Testis (tissue), 3 donors: ENCODE data around the gene AKAP3. TPM values are rescaled to one million over a fixed set of nuclear protein-coding genes. Genes with fewer than 3 reads are reported as not detected.

Experiments
- DNase-seq: peaks from one replicate; pipeline ENCODE4 v3.0.0-alpha.2; 2019
- H3K27ac ChIP-seq, 2 donors: fragments of 200-600 bp; sonication (generic); one replicate each; pipeline ENCODE4 v1.5.1; 2019
- H3K27me3 ChIP-seq: fragments of 200-600 bp; sonication (generic); one replicate; pipeline ENCODE4 v1.5.1; 2019
- H3K36me3 ChIP-seq: fragments of 200-600 bp; sonication (generic); one replicate; pipeline ENCODE4 v1.5.1; 2017; ENCODE audit warnings: low read depth; ENCODE audit errors: missing control alignments
- H3K4me1 ChIP-seq: fragments of 200-600 bp; sonication (generic); one replicate; pipeline ENCODE4 v1.5.1; 2019
- H3K4me3 ChIP-seq, 2 donors: fragments of 200-600 bp; sonication (generic); one replicate each; pipeline ENCODE4 v1.5.1; 2017 to 2019
- H3K9me3 ChIP-seq: fragments of 200-600 bp; sonication (generic); one replicate; pipeline ENCODE4 v1.5.1; 2017
- CTCF ChIP-seq, 3 experiments: fragments of 450-650 bp in 2 of 3; fragments of 200-600 bp in 1 of 3; sonication (generic) in 1 of 3; IDR thresholded peaks; one replicate each; pipeline ENCODE4 v1.5.1; 2016 to 2019; ENCODE audit warnings: antibody characterized with exemption in 3 of 3, mild to moderate bottlenecking in 2 of 3, moderate library complexity in 1 of 3
- POLR2A ChIP-seq: fragments of 450-650 bp; IDR thresholded peaks from one replicate; pipeline ENCODE4 v1.6.1; 2017; ENCODE audit warnings: antibody characterized with exemption, mild to moderate bottlenecking, moderate library complexity
- WGBS, 2 donors: methylation state at CpG; one replicate each; pipeline ENCODE4 v1.1.5; 2018; 5-methylcytosine and 5-hydroxymethylcytosine counted together
- intact Hi-C: fragments of 100-400 bp; cut with DNase I; formaldehyde crosslinking; loops from one replicate; pipeline ENCODE4 v1.15.1; 2023; ENCODE audit warnings: low total_unique reads
- polyA plus RNA-seq: library from polyadenylated mRNA; stranded (reverse); fragments of 350-450 nt; fragmentation: Illumina TruSeq; extraction: RNeasy Lipid Tissue Mini Kit (QIAGEN cat#74804); gene quantifications from one replicate; pipeline ENCODE4 v1.2.3, GENCODE V29; 2014; ENCODE audit warnings: low read depth, low replicate concordance; ENCODE audit not compliant: insufficient read depth
- total RNA-seq, 2 donors: library from RNA; depleted of rRNA; stranded (reverse); fragments of >200 nt; gene quantifications; one replicate each; pipeline ENCODE4 v1.2.3, GENCODE V29; 2016

Gene AKAP3
- total and polyA plus RNA-seq, 3 donors from 2014 or later, result 71.0 to 251 (median 145) TPM

- 90 to 92% methylated on average over 9 of the region's 9 CpGs for WGBS, 2 donors
- H3K36me3 ChIP-seq, result no peaks in the 10 kb centered on the region
- H3K4me1 ChIP-seq, result peaks cover 2% of the 10 kb centered on the region
- no peaks in the 10 kb centered on the region for H3K9me3 ChIP-seq
- H3K4me3 ChIP-seq, result no peak overlapping the region
- H3K27me3 ChIP-seq, result no peaks in the 10 kb centered on the region
- no peak for DNase-seq
- TF ChIP-seq POLR2A, result no peak
- no peak for TF ChIP-seq CTCF (IDR thresholded peaks at IDR 0.05)
- no peak overlapping the region for H3K27ac ChIP-seq
- intact Hi-C loops, result no loop called here
These were observed 39.8 kb downstream of the AKAP3 start for GRCh38 chr12:4609071-4609470.

GRCh38 chr12:4607056-4607455 lies 41.8 kb downstream of the AKAP3 start:
- Histone ChIP-seq H3K9me3 (no peaks in the 10 kb centered on the region), H3K27me3 (no peaks in the 10 kb centered on the region), H3K4me1 (peaks cover 2% of the 10 kb centered on the region), H3K4me3 (no peak overlapping the region), H3K27ac (no peak overlapping the region), H3K36me3 (no peaks in the 10 kb centered on the region)
- no peak for TF ChIP-seq CTCF (IDR thresholded peaks at IDR 0.05)
- no peak for TF ChIP-seq POLR2A
- DNase-seq, result no peak
- 50 to 73% methylated on average over 3 of the region's 3 CpGs for WGBS, 2 donors
- intact Hi-C loops, result no loop called here

GRCh38 chr12:4604684-4605193 lies 44.1 kb downstream of the AKAP3 start:
- peak; percentile 93 for DNase-seq
- H3K27ac ChIP-seq, result peak overlapping the region; percentile 48 to 69
- peak; percentile 96 to 99 (median 98) for TF ChIP-seq CTCF (IDR thresholded peaks at IDR 0.05)
- no peak for TF ChIP-seq POLR2A
- peaks cover 2% of the 10 kb centered on the region for H3K4me1 ChIP-seq
- H3K27me3 ChIP-seq, result no peaks in the 10 kb centered on the region
- peak overlapping the region; percentile 75 to 76 for H3K4me3 ChIP-seq
- intact Hi-C loops, result no loop called here
- WGBS, 2 donors, result 0% methylated on average over 22 to 25 of the region's 25 CpGs
- no peaks in the 10 kb centered on the region for H3K9me3 ChIP-seq
- H3K36me3 ChIP-seq, result no peaks in the 10 kb centered on the region

- DNase-seq, result no peak
- no peaks in the 10 kb centered on the region for H3K36me3 ChIP-seq
- H3K27ac ChIP-seq, result no peak overlapping the region
- peaks cover 2% of the 10 kb centered on the region for H3K4me1 ChIP-seq
- 24 to 27% methylated on average over 1 of the region's 1 CpG for WGBS, 2 donors
- intact Hi-C loops, result no loop called here
- H3K27me3 ChIP-seq, result no peaks in the 10 kb centered on the region
- H3K9me3 ChIP-seq, result no peaks in the 10 kb centered on the region
- no peak for TF ChIP-seq CTCF (IDR thresholded peaks at IDR 0.05)
- TF ChIP-seq POLR2A, result no peak
- H3K4me3 ChIP-seq, result no peak overlapping the region
These were observed 44.9 kb downstream of the AKAP3 start for GRCh38 chr12:4603946-4604345.

GRCh38 chr12:4603421-4603820 lies 45.4 kb downstream of the AKAP3 start:
- no peak overlapping the region for H3K4me3 ChIP-seq
- WGBS, 2 donors, result 48 to 56% methylated on average over 7 of the region's 7 CpGs

More at GRCh38 chr12:4603421-4603820, 45.4 kb downstream of the AKAP3 start:
- DNase-seq, result no peak
- H3K36me3 ChIP-seq, result no peaks in the 10 kb centered on the region
- TF ChIP-seq CTCF (IDR thresholded peaks at IDR 0.05) (no peak), POLR2A (no peak)
- no peak overlapping the region for H3K27ac ChIP-seq
- intact Hi-C loops, result no loop called here
- no peaks in the 10 kb centered on the region for H3K9me3 ChIP-seq
- peaks cover 2% of the 10 kb centered on the region for H3K4me1 ChIP-seq
- H3K27me3 ChIP-seq, result no peaks in the 10 kb centered on the region
